ENCODE results near the gene GREB1L.

DNA sequence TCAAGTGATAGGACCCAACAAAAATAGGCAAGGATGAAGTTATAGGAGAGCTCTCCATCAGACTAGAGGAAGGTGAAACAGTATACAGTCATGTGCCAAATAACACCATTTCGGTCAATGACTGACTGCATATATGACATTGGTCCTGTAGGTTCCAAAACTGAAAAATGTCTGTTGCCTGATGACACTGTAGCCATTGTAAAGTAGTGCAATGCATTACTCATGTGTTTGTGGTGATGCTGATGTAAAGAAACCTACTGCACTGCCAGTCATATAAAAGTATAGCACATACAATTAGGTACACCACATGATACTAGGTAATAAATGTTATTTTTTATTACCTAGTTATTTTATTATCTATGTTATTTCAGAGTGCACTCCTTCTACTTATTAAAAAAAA lies 147.9 kb downstream of the GREB1L start:
- TF ChIP-seq, protein P1, sequence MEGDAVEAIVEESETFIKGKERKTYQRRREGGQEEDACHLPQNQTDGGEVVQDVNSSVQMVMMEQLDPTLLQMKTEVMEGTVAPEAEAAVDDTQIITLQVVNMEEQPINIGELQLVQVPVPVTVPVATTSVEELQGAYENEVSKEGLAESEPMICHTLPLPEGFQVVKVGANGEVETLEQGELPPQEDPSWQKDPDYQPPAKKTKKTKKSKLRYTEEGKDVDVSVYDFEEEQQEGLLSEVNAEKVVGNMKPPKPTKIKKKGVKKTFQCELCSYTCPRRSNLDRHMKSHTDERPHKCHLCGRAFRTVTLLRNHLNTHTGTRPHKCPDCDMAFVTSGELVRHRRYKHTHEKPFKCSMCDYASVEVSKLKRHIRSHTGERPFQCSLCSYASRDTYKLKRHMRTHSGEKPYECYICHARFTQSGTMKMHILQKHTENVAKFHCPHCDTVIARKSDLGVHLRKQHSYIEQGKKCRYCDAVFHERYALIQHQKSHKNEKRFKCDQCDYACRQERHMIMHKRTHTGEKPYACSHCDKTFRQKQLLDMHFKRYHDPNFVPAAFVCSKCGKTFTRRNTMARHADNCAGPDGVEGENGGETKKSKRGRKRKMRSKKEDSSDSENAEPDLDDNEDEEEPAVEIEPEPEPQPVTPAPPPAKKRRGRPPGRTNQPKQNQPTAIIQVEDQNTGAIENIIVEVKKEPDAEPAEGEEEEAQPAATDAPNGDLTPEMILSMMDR (IDR thresholded peaks at IDR 0.05; ENCODE audit: low read length), result no peak
- no peak for TF ChIP-seq EZH2 (optimal IDR thresholded peaks at IDR 0.05; ENCODE audit: low read depth, low read length)
